IMR-90 (cell line): ENCODE data around the gene APOBEC3H. TPM values are rescaled to one million over a fixed set of nuclear protein-coding genes. Genes with fewer than 3 reads are reported as not detected.
"Not testable (repeated sequence)": the region's sequence is repeated elsewhere in the genome, so short reads cannot be mapped to it uniquely, and the experiment has no call there.

Source experiments
- ATAC-seq: fragments of 200-7000 bp; cut with Tn5 transposase; 2 replicates; pipeline ENCODE4 v1.9.1; 2020; ENCODE audit warnings: low read depth, mild to moderate bottlenecking, moderate library complexity
- BruUV-seq: library from RNA; stranded (reverse); fragments of 400-500 nt; replicated peaks from 2 replicates; lab custom pipeline; 2021; lab: Mats Ljungman, UMichigan
- CTCF ChIA-PET: fragments of 300-600 bp; formaldehyde crosslinking; extraction: SDS; loops from one replicate; lab custom pipeline; 2021; ENCODE audit warnings: antibody characterized with exemption; lab: Yijun Ruan, JAX
- POLR2A ChIA-PET: fragments of 300-600 bp; sonication (Branson Sonifier 250); formaldehyde crosslinking; loops from one replicate; lab custom pipeline; 2022; ENCODE audit warnings: antibody characterized with exemption; ENCODE audit not compliant: unreplicated experiment; lab: Charles Lee
- DNase-seq: peaks from one replicate; pipeline ENCODE4 v3.0.0; 2013
- H2AFZ ChIP-seq: replicated peaks from 2 replicates; pipeline ENCODE3; 2013; ENCODE audit warnings: low read length, mild to moderate bottlenecking; ENCODE audit not compliant: poor library complexity
- H2AK5ac ChIP-seq: 2 replicates; pipeline ENCODE4 v1.6.1; 2013; ENCODE audit warnings: low read depth, low read length, inconsistent platforms
- H2AK9ac ChIP-seq: replicated peaks from 2 replicates; pipeline ENCODE3; 2013; ENCODE audit warnings: mild to moderate bottlenecking, low read depth, low read length, moderate library complexity; ENCODE audit not compliant: poor library complexity
- H2BK120ac ChIP-seq: 2 replicates; pipeline ENCODE4 v1.6.1; 2013; ENCODE audit warnings: low read depth, low read length, inconsistent platforms
- H2BK15ac ChIP-seq: 3 replicates; pipeline ENCODE4 v1.6.1; 2013; ENCODE audit warnings: low read depth, low read length, inconsistent platforms
- H2BK20ac ChIP-seq: 2 replicates; pipeline ENCODE4 v1.6.1; 2013; ENCODE audit warnings: low read depth, mild to moderate bottlenecking, inconsistent platforms, low read length, moderate library complexity
- H2BK5ac ChIP-seq: 2 replicates; pipeline ENCODE4 v1.6.1; 2013; ENCODE audit warnings: mild to moderate bottlenecking, low read depth, low read length, inconsistent platforms; ENCODE audit not compliant: poor library complexity, severe bottlenecking
- H3K14ac ChIP-seq: replicated peaks from 2 replicates; pipeline ENCODE4 v1.6.1; 2013; ENCODE audit warnings: low read depth, low read length, inconsistent platforms
- H3K18ac ChIP-seq: 2 replicates; pipeline ENCODE4 v1.6.1; 2013; ENCODE audit warnings: low read depth, low read length, control low read depth
- H3K23ac ChIP-seq: 2 replicates; pipeline ENCODE4 v1.6.1; 2013; ENCODE audit warnings: low read depth, low read length, inconsistent platforms
- H3K27ac ChIP-seq: 2 replicates; pipeline ENCODE4 v1.5.1; 2013; ENCODE audit warnings: mild to moderate bottlenecking, control low read depth, low read length; ENCODE audit not compliant: insufficient read depth
- H3K27me3 ChIP-seq: 2 replicates; pipeline ENCODE4 v1.6.1; 2013; ENCODE audit warnings: low read length; ENCODE audit not compliant: control insufficient read depth, insufficient read depth
- H3K36me3 ChIP-seq: 2 replicates; pipeline ENCODE4 v1.6.1; 2013; ENCODE audit warnings: low read length, mixed read lengths; ENCODE audit not compliant: control insufficient read depth, insufficient read depth
- H3K4ac ChIP-seq: 2 replicates; pipeline ENCODE4 v1.6.1; 2013; ENCODE audit warnings: low read depth, low read length, inconsistent platforms
- H3K4me1 ChIP-seq: 2 replicates; pipeline ENCODE4 v1.6.1; 2013; ENCODE audit warnings: low read length, mixed read lengths; ENCODE audit not compliant: control insufficient read depth, insufficient read depth
- H3K4me2 ChIP-seq: 2 replicates; pipeline ENCODE4 v1.6.1; 2013; ENCODE audit warnings: low read depth, mild to moderate bottlenecking, control low read depth, low read length, moderate library complexity
- H3K4me3 ChIP-seq: 2 replicates; pipeline ENCODE4 v1.5.1; 2013; ENCODE audit warnings: low read depth, mild to moderate bottlenecking, control low read depth, low read length, moderate library complexity; ENCODE audit not compliant: insufficient read depth
- H3K56ac ChIP-seq: 2 replicates; pipeline ENCODE4 v1.6.1; 2013; ENCODE audit warnings: low read length, inconsistent platforms; ENCODE audit not compliant: insufficient read depth; ENCODE audit errors: extremely low read depth
- H3K79me1 ChIP-seq, 2 experiments: 2 replicates each; pipeline ENCODE4 v1.6.1; 2013; ENCODE audit warnings: low read length in 2 of 2, inconsistent platforms in 1 of 2, low read depth in 1 of 2
- H3K9ac ChIP-seq: 2 replicates; pipeline ENCODE4 v1.6.1; 2013; ENCODE audit warnings: low read depth, low read length, control low read depth
- H3K9me1 ChIP-seq: 2 replicates; pipeline ENCODE4 v1.6.1; 2013; ENCODE audit warnings: low read length, inconsistent platforms; ENCODE audit not compliant: insufficient read depth
- H3K9me3 ChIP-seq: 2 replicates; pipeline ENCODE4 v1.6.1; 2013; ENCODE audit warnings: low read length; ENCODE audit not compliant: control insufficient read depth, insufficient read depth
- H4K20me1 ChIP-seq: 2 replicates; pipeline ENCODE4 v1.6.1; 2013; ENCODE audit warnings: low read length, inconsistent platforms; ENCODE audit not compliant: insufficient read depth
- H4K5ac ChIP-seq: 2 replicates; pipeline ENCODE4 v1.6.1; 2013; ENCODE audit warnings: mild to moderate bottlenecking, low read depth, low read length, control low read depth
- H4K8ac ChIP-seq, 2 experiments: 2 replicates each; pipeline ENCODE4 v1.6.1; 2013; ENCODE audit warnings: low read depth in 2 of 2, low read length in 2 of 2, control low read depth in 1 of 2, inconsistent platforms in 1 of 2
- H4K91ac ChIP-seq: 2 replicates; pipeline ENCODE4 v1.6.1; 2013; ENCODE audit warnings: low read depth, low read length, inconsistent platforms; ENCODE audit not compliant: insufficient read depth
- WGBS, 2 experiments: methylation state at CpG; one replicate each; pipeline versions ENCODE4 v1.1.5 to v1.1.7; 2013; ENCODE audit warnings: missing lambda C conversion rate in 2 of 2; ENCODE audit not compliant: insufficient read length in 1 of 2; ENCODE audit errors: extremely low coverage in 2 of 2; 5-methylcytosine and 5-hydroxymethylcytosine counted together
- dilution Hi-C: fragments of 300-500 bp; cut with HindIII; formaldehyde crosslinking; loops from one replicate; pipeline ENCODE4 v1.14.3; 2018; ENCODE audit warnings: low sequenced_read_pairs; ENCODE audit not compliant: unreplicated experiment
- in situ Hi-C: fragments of 300-500 bp; cut with MboI; formaldehyde crosslinking; loops from 3 replicates; pipeline ENCODE4 v1.14.3; 2019; ENCODE audit warnings: low sequenced_read_pairs, inconsistent platforms, mixed read lengths
- intact Hi-C: fragments of 100-400 bp; cut with micrococcal nuclease; formaldehyde crosslinking; loops from 2 replicates; pipeline ENCODE4 v1.10.0; 2022
- polyA plus RNA-seq, 3 experiments: library from polyadenylated mRNA; depleted of rRNA; stranded (reverse); fragments of >200 nt; gene quantifications; 2 replicates each; pipeline ENCODE4 v1.2.3, GENCODE V29; 2012; ENCODE audit warnings: low replicate concordance in 1 of 3
- total RNA-seq: library from RNA; depleted of rRNA; stranded (reverse); fragments of >200 nt; gene quantifications from 2 replicates; pipeline ENCODE4 v1.2.3, GENCODE V29; 2012

Gene APOBEC3H
- total and polyA plus RNA-seq, 2 of the 4 experiments (the other 2 are of a cell fraction): 0.18 TPM; not detected in 1

- H3K18ac ChIP-seq, H2AFZ ChIP-seq, H2AK9ac ChIP-seq, H2BK120ac ChIP-seq, H4K5ac ChIP-seq, intact Hi-C loops, H3K79me1 ChIP-seq, H4K91ac ChIP-seq, H3K4me1 ChIP-seq, DNase-seq, dilution Hi-C loops, POLR2A ChIA-PET, H4K20me1 ChIP-seq, H3K4ac ChIP-seq, in situ Hi-C loops, H3K4me3 ChIP-seq, H2BK20ac ChIP-seq, H3K9me3 ChIP-seq, H3K23ac ChIP-seq, H3K36me3 ChIP-seq, BruUV-seq, H3K9me1 ChIP-seq, CTCF ChIA-PET, H3K27ac ChIP-seq, H3K27me3 ChIP-seq, H2AK5ac ChIP-seq, H3K56ac ChIP-seq, H2BK15ac ChIP-seq, H3K9ac ChIP-seq, H3K14ac ChIP-seq, H2BK5ac ChIP-seq: not testable (repeated sequence)
- no CpG with 5 or more reads among the region's 24 CpGs for WGBS, 2 experiments
- Histone ChIP-seq H4K8ac (peak overlapping the region in 1 of 2 experiments; percentile 40; a peak in 1 of 4 replicates), H3K4me2 (peak overlapping the region; percentile 40; the same call in 1 of the 2 replicates)
- ATAC-seq: peak; percentile 98
These were observed 20.7 kb upstream of the APOBEC3H start for GRCh38 chr22:39076155-39077025.

- H3K4me3 ChIP-seq: peak within 1 kb of the TSS; percentile 48
- in situ Hi-C loops, H3K4me1 ChIP-seq, intact Hi-C loops, H3K9me1 ChIP-seq, H2BK15ac ChIP-seq, H3K27me3 ChIP-seq, dilution Hi-C loops, H3K9me3 ChIP-seq, H2BK20ac ChIP-seq, H3K36me3 ChIP-seq, BruUV-seq, H3K56ac ChIP-seq, H4K20me1 ChIP-seq, CTCF ChIA-PET, H3K79me1 ChIP-seq: not testable (repeated sequence)
- peak within 1 kb of the TSS; percentile 73 for H3K9ac ChIP-seq
- peak within 1 kb of the TSS; percentile 72; the same call in 1 of the 2 replicates for H3K18ac ChIP-seq
- H3K4me2 ChIP-seq: peak within 1 kb of the TSS; percentile 95
- peak; percentile 38 for DNase-seq
- peak; percentile 91 for ATAC-seq
- H3K27ac ChIP-seq: peak within 1 kb of the TSS; percentile 69
- POLR2A ChIA-PET: interaction anchor here (0.5 kb wide), 1 partner anchor 62 kb away, joined by 13 read pairs; no protein-coding TSS in a partner anchor
- H4K8ac ChIP-seq: peak within 1 kb of the TSS; percentile 92 to 98
- 0 out of 2 replicates have a peak within 1 kb of the TSS, but pooled peaks have one; percentile 47 for H4K91ac ChIP-seq
- H2AK9ac ChIP-seq: peak within 1 kb of the TSS; percentile 78
- peak within 1 kb of the TSS; percentile 2 for H2BK5ac ChIP-seq
- peak within 1 kb of the TSS; percentile 67 for H2AFZ ChIP-seq
- H3K4ac ChIP-seq: peak within 1 kb of the TSS; percentile 77
- peak within 1 kb of the TSS; percentile 38 for H3K23ac ChIP-seq
- H2AK5ac ChIP-seq: peak within 1 kb of the TSS; percentile 85; the same call in 1 of the 2 replicates
- H2BK120ac ChIP-seq: 0 out of 2 replicates have a peak within 1 kb of the TSS, but pooled peaks have one; percentile 23
- WGBS, 2 experiments: 40% methylated on average over 1 of the region's 17 CpGs; no CpG with 5 or more reads in 1 of the 2 experiments
- peak within 1 kb of the TSS; percentile 95 for H4K5ac ChIP-seq
- H3K14ac ChIP-seq: peak within 1 kb of the TSS; percentile 82; the same call in 1 of the 2 replicates
These were observed 19.8 kb upstream of the APOBEC3H start, which contains the start of gene APOBEC3G for GRCh38 chr22:39077026-39077840. Gene APOBEC3G (plus strand): TSS chr22:39077275. CDS start chr22:39077362, 87 bp downstream.
